Stomach smooth muscle (tissue), 2 donors: ENCODE data around the gene RUFY1.
"Not testable (repeated sequence)": the region's sequence is repeated elsewhere in the genome, so short reads cannot be mapped to it uniquely, and the experiment has no call there.

Experiments used
- H3K27ac ChIP-seq: one replicate; pipeline ENCODE4 v1.7.0; 2013; ENCODE audit warnings: mild to moderate bottlenecking, low read length, inconsistent platforms
- H3K27me3 ChIP-seq, 2 donors: one replicate each; pipeline ENCODE4 v1.7.0; 2013; ENCODE audit warnings: low read length in 2 of 2; ENCODE audit not compliant: insufficient read depth in 2 of 2, control insufficient read depth in 1 of 2
- H3K36me3 ChIP-seq, 2 donors: one replicate each; pipeline ENCODE4 v1.7.0; 2013; ENCODE audit warnings: low read length in 2 of 2; ENCODE audit not compliant: control insufficient read depth in 2 of 2, insufficient read depth in 2 of 2
- H3K4me1 ChIP-seq: one replicate; pipeline ENCODE4 v1.7.0; 2013; ENCODE audit warnings: low read length; ENCODE audit not compliant: control insufficient read depth, insufficient read depth
- H3K4me3 ChIP-seq, 2 donors: one replicate each; pipeline ENCODE4 v1.7.0; 2013; ENCODE audit warnings: low read length in 2 of 2
- H3K9ac ChIP-seq, 2 donors: one replicate each; pipeline ENCODE4 v1.7.0; 2013; ENCODE audit warnings: low read length in 2 of 2, mild to moderate bottlenecking in 1 of 2
- H3K9me3 ChIP-seq, 2 donors: one replicate each; pipeline ENCODE4 v1.7.0; 2013; ENCODE audit warnings: low read length in 2 of 2; ENCODE audit not compliant: control insufficient read depth in 2 of 2
- donor health status: healthy.
- donor health status: Pancreatic carcinoma.

Gene RUFY1

DNA sequence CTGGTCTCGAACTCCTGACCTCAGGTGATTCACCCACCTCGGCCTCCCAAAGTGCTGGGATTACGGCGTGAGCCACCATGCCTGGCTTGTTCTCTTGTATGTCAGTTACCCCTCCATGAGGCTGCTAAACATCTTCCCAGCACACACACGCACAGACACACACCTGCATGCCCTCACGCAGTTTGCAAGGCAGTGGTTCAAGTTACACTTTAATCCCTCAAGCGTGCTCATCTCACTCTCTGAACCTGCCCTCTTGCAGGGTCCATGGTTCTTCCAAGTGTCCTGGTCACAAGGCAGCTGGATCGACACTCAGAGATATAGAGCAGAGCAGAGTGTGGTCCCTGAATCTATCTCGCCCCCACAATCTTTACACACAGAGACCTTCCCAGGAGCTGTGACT, 34.1 kb upstream of the RUFY1 start:
- H3K27ac ChIP-seq = no peak overlapping the region
- H3K9me3 ChIP-seq = no peaks in the 10 kb centered on the region
- no peaks in the 10 kb centered on the region for H3K36me3 ChIP-seq
- H3K9ac ChIP-seq = no peak overlapping the region
- H3K27me3 ChIP-seq = peaks cover 4 to 5% of the 10 kb centered on the region in 2 donors
- no peaks in the 10 kb centered on the region for H3K4me1 ChIP-seq
- H3K4me3 ChIP-seq = no peak overlapping the region

DNA sequence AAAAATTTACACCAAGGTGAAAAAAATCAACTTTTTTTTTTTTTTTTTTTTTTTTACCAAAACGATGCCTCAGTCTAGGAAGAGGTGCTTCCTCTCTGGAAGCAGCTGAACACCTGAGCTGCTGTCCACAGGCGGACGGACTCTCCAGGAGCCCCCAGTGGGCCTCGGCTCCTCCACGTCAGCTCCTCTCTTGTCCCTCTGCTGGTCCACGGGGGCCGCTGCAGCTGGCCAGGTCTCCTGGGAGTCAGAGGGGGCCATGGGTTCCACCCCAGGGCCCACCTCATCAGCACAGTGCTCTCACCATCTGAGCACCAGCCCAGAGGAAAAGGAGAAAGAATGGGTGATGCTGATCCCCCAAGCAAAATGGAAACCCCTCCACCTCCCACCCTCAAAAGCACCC, 32.6 kb upstream of the RUFY1 start:
- not testable (repeated sequence) for H3K9ac ChIP-seq, H3K9me3 ChIP-seq, H3K27ac ChIP-seq, H3K36me3 ChIP-seq, H3K4me1 ChIP-seq, H3K4me3 ChIP-seq, H3K27me3 ChIP-seq

DNA sequence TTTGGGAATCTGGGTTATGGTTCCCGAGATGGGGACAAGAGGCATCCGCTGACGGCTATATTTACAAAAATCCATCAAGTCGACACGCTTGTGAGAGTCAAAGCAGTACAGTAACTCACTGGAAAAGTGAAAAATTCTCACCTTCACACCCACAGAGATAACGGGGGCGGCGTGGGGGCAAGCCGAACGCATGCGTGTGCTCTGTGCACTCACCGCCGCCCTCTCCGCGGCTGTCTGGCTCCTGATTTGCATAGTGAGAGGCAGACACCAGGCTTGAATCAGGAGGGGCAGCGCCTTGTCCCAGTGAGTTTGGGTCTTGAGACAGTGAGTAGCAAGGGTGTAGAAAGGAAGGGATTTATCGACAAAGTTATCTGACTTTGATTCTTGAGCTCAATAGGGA, 32.0 kb upstream of the RUFY1 start:
- H3K9me3 ChIP-seq, H3K27me3 ChIP-seq, H3K27ac ChIP-seq, H3K9ac ChIP-seq, H3K4me1 ChIP-seq, H3K4me3 ChIP-seq, H3K36me3 ChIP-seq: not testable (repeated sequence)

DNA sequence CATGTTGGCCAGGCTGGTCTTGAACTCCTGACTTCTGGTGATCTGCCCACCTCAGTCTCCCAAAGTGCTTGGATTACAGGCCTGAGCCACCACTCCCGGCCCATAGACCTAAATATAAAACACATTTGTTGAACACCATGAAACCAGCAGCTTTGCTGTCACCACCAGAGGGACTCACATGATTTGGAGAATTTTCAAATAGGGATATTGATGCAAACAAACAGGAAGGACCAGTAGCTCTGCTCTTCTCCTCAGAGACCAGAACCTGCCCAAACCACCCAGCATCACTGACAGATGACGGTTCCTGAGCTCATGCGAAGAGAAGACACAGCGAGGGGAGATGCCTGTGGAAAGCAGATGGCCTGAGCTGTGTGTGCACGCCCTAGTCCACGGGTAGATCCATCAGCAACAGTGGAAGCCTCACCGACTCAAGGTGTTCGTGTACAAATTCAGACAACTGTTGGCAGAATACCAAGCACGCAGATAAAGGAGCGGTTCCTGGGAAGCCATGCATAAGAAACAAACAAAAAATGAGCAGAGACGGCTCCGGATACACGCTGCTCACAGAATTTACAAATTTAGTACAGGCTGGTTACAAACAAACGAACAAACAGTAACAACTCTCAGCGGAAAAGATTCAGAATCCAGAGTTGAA, 30.8 kb upstream of the RUFY1 start:
- H3K36me3 ChIP-seq, H3K27ac ChIP-seq, H3K9ac ChIP-seq, H3K9me3 ChIP-seq, H3K4me1 ChIP-seq, H3K27me3 ChIP-seq, H3K4me3 ChIP-seq: not testable (repeated sequence)

DNA sequence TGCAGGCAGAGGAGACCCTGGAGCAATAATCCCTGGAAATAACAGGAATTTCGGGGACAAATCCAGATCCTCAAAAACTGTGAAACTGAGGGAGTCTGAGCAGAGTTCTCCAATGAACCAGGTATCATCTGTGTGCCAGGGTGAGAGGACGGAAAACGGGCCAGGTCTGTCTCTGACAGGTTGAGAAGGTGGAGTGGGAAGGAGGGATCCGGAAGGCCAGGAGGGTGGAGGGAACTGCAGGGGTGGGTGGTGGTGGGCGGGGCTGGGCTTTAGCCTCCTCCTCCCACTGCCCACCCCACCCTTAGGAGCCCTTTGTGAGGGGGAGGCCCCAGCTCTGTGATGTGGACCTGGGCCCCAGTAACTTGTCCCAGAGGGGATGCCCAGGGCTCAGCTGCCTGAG, 28.2 kb upstream of the RUFY1 start:
- H3K27me3 ChIP-seq, H3K27ac ChIP-seq, H3K36me3 ChIP-seq, H3K9me3 ChIP-seq, H3K9ac ChIP-seq, H3K4me3 ChIP-seq, H3K4me1 ChIP-seq: not testable (repeated sequence)

DNA sequence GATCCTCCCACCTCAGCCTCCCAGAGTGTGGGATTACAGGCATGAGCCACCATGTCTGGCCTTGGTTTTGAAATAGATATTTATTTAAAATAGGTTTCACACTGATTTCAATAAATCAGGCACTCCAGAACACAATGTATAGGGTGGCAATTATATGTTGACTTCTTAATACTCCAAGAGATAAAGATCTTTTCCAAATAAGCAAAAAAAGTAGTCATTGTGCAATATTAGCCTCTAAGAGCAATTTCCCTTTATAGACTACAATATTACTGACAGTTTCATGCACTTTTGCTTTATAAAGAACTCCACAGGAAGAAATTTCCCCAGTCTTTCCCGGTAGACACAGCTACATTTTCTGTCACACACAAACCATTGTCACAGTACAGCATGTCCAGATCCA, 23.4 kb upstream of the RUFY1 start:
- Histone ChIP-seq H3K4me1 (no peaks in the 10 kb centered on the region), H3K36me3 (no peaks in the 10 kb centered on the region), H3K27me3 (no peaks in the 10 kb centered on the region), H3K9me3 (no peaks in the 10 kb centered on the region), H3K27ac (no peak overlapping the region), H3K9ac (no peak overlapping the region), H3K4me3 (no peak overlapping the region)

DNA sequence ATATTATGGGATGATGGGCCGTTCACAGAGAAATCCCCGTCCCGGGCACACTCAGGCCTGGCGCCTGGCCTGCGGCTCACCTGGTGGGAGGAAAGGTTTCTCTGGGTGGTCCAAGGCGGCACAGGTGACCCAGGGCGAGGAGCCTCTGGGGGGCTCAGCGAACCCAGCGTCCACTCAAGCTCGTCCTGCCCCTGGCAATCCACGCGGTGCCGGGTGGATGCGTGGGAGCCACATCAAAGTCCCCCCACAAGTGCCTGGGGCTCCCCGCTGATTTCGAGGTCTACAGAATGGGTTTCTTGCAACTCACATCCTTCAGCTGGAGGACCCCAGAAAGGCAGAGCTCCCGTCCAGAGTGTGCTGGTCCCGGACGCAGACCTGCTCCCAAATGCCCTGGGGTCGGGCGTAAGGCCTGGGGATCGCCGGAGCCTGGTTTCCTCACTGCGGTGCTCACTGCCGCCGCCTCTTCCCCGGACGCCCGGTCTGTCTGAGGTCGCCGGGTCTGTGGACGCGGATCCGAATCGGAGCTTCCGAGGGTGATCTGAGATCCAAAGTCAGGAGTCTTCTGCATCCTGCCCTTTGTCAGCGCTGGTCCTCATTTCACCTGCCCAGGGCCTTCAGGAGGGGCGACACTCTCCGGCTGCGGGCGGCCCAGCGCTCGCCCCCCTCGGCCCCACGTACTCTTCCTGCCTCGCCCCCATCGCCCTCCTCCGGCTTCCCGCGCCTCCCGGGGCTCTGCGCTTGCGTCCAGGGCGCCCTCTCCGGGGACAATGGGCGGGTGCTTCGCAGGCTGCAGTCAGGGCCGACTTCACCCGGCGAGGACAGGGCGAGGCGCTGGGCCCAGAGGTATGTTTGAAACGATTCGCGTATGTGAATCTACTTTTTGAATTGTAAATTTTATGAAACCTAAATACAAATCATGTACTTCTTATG, 20.0 kb upstream of the RUFY1 start:
- H3K36me3 ChIP-seq = no peaks in the 10 kb centered on the region
- peak overlapping the region; percentile 55 to 69 for H3K4me3 ChIP-seq
- no peaks in the 10 kb centered on the region for H3K4me1 ChIP-seq
- H3K27me3 ChIP-seq = peaks cover 0 to 5% of the 10 kb centered on the region in 2 donors
- no peak overlapping the region for H3K27ac ChIP-seq
- peak overlapping the region; percentile 55 to 67 for H3K9ac ChIP-seq
- H3K9me3 ChIP-seq = no peaks in the 10 kb centered on the region

DNA sequence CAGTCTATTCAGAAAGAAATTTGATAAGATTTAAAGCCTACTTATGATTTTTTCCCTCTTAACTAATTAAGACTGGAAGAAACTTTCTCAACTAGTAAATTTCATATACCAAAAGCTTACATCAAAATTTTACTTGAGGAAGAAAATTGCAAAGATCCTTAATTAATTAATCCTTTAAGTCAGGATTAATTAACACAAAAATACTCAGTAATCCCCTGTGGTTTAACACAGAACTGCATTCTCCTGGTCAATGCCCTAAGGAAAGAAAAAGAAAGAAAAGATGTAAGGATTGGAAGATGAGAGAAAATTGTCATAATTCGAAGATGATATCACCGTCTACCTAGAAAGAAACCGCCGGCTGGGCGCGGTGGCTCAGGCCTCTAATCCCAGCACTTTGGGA, 17.3 kb upstream of the RUFY1 start:
- Histone ChIP-seq H3K27ac (no peak overlapping the region), H3K36me3 (no peaks in the 10 kb centered on the region), H3K27me3 (peaks cover 0 to 5% of the 10 kb centered on the region in 2 donors), H3K4me1 (no peaks in the 10 kb centered on the region), H3K9me3 (no peaks in the 10 kb centered on the region), H3K4me3 (no peak overlapping the region), H3K9ac (no peak overlapping the region)

DNA sequence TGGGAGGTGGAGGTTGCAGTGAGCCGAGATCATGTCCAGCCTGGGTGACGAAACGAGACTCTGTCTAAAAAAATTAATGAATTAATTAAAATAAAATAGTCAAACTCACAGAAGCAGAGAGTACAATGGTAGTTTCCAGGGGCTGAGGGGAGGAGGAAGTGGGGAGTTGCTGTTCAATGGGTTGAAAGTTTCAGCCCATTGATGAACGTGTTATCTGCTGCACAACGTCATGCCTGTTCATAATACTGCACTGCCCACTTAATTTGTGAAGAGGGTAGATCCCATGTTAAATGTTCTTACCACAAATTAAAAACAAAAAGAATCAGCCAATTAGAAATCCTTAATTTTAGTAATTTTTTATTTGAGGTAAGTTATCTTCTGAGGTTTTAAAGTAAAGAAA, 16.4 kb upstream of the RUFY1 start:
- Histone ChIP-seq H3K36me3 (no peaks in the 10 kb centered on the region), H3K27me3 (peaks cover 0 to 5% of the 10 kb centered on the region in 2 donors), H3K9ac (no peak overlapping the region), H3K4me3 (no peak overlapping the region), H3K9me3 (no peaks in the 10 kb centered on the region), H3K27ac (no peak overlapping the region), H3K4me1 (no peaks in the 10 kb centered on the region)

DNA sequence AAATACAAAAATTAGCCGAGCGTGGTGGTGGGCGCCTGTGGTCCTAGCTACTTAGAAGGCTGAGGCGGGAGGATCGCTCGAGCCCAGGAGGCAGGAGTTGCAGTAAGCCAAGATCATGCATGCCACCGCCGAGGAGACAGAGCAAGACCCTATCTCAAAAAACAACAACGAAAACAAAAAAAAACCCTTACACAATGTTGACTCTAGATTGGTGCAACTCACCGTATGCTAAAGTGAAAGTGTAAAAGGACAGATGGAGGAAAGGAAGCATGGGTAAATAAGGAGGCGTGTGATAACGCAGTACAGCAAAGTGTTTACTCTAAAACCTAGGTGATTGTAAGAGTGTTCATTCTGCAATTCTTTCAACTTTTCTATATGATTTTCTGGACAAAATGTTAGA, 15.9 kb upstream of the RUFY1 start:
- no peak overlapping the region for H3K27ac ChIP-seq
- H3K36me3 ChIP-seq = no peaks in the 10 kb centered on the region
- no peak overlapping the region for H3K9ac ChIP-seq
- peaks cover 0 to 5% of the 10 kb centered on the region in 2 donors for H3K27me3 ChIP-seq
- H3K4me1 ChIP-seq = no peaks in the 10 kb centered on the region
- H3K9me3 ChIP-seq = no peaks in the 10 kb centered on the region
- H3K4me3 ChIP-seq = no peak overlapping the region

DNA sequence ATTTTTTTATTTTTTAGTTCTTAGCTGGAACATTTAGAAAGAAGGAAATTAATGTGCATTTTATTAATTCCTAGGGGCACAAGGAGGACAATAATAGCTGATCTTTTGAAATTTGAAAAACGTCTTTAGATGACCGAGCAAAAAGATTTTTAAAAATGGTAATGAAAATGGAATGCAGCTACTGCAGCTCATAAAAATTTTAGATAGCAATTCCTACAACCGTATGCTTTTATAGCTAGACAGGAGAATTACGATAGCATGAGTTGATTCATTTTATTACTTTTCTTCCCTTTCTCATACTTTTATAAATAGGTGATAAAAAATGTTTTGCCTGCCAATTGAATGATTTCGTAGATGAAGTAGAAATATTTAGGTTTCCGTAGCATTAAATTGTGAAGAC, 13.7 kb upstream of the RUFY1 start:
- H3K9ac ChIP-seq = no peak overlapping the region
- peaks cover 0 to 5% of the 10 kb centered on the region in 2 donors for H3K27me3 ChIP-seq

More for the DNA sequence above, 13.7 kb upstream of the RUFY1 start:
- H3K4me1 ChIP-seq = no peaks in the 10 kb centered on the region
- H3K4me3 ChIP-seq = no peak overlapping the region
- no peak overlapping the region for H3K27ac ChIP-seq
- no peaks in the 10 kb centered on the region for H3K36me3 ChIP-seq
- H3K9me3 ChIP-seq = no peaks in the 10 kb centered on the region
